NCI-H1436 (cell line): ENCODE data around the gene ALDH1A1.

ENCODE experiments used
- DNase-seq: peaks from one replicate; lab custom pipeline; 2025; lab: John Stamatoyannopoulos, UW

The ALDH1A1 gene

DNA sequence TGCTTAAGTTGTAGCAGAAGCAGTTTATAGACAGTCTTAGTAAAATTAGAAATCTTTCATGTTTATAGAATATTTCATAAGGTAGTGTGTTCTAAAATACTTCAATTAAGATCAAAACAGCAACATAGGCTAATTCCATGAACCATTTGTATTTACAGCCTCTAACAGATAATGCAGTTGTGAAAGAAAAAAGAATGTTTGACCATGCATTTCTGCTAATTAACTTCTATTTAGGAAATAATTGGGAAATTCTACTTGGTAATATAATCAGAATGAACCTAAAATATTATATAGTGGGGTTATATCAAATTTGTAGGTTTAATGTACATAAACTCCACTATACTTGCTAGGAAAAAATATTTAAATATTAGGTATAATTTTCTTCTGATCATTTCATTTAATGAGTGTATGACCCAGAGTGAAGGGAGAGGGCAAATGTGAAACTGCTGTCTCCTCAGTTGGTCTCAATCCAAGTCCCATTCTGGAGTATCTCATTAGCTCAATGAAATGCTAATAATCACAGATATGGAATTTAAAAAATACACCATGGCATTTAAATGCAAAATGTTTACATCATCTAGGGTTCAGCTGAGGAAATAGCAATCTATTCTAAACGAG, 34.9 kb downstream of the ALDH1A1 start:
- DNase-seq = no peak

DNA sequence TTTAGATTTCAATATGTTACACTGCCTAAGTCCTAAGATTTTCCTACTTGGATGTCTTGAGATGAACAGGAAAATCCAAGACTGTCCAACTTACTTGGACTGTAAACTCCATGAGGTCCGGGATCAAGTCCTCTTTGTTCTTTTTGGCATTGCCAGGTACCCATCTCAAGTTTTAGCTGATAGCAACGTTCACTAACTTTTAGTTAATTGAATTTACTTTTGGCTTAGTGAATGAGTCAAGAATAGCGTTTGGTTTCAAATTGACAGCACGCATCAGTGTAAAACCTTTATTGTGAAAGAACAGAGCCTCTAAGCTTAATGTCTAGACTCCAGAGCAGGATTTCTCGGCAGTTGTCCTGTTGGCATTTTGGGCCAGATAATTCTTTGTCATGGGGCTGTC, 37.2 kb downstream of the ALDH1A1 start:
- no peak for DNase-seq

DNA sequence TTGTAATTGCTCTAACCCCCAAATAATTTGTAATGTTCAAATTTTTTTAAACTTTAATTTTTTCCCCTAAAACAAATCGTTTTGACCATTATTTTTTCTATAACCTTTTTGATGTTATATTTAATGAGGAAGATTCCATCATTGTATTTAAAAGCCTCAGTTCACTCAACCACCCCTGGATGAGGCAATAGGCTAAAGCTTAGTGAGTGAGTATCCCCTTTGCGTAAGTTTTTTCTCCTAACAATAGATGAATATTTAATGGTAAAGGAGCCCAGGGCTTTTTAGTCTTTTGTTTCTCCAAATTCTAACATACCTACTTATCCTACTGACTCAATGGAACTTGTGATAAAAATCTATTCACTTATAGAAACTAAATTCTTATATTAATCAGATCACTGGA, 38.1 kb downstream of the ALDH1A1 start:
- no peak for DNase-seq

DNA sequence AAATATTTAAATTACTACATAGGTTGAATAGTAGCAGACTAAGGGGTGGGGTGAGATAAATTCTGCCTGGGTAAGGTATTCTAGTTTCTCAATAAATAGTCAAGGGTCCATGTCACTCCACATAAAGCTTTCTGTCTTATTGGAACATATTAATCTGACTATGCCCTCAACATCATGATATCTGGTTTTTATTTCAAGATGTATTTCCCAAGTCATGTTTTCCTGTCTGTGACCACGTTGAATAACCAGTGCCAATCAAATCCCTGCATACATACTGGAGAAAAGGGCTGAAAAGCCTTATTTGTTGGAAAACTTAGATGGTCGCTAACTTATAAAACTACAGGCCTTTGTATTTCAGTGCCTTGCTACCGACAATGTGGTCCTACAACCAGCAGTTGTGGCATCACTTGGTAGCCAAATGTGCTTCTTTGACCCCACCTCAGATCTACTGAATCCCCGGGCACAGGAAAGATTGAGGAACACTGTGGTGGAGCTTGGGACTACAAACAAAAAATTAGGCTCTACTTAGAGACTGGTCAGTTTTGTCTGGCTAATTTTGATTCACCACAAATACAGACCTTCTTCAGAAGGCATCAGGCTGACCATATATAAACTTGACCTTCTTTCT, 39.4 kb downstream of the ALDH1A1 start:
- DNase-seq = no peak

DNA sequence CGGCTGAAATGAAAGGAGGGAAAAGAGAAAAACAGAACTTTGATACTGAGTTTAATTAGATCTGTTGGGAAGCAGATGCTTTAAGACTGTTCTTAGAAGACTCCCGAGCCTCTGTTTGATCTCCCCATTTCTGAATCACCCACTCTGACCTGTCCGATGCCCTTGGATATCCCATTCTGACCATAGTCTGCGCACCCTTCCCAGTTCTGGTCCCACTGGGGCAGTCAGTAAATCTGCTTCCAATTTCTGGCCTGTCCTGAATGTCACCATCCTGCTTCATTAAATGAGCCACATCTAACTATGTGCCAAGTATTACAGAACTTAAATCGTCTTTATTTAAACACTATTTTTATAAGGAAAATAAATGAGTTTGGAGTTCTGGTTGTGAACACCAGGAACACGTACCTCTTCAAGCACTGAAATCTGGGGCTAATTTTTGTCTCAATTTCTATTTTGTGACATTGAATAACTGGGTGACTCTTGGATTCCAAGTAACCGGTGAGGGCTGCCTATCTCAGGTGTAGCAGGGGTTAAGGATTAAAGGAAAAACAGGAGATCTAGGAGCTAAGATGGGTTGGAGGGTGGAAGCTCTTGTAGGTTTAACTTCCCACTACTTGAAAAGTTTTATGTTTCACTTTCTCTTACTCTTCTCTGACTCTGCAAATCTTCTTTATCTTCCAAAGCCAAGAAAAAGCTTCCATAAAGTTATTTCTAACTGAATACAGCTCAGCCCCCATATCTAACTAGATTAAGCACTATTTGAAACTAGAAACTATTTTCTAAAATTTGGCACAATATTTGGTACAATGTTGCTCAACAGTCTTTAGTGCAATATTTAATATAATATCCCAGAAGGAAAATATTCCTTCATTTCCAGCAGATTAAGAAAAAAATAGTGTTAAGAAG, 40.1 kb downstream of the ALDH1A1 start:
- DNase-seq = no peak

DNA sequence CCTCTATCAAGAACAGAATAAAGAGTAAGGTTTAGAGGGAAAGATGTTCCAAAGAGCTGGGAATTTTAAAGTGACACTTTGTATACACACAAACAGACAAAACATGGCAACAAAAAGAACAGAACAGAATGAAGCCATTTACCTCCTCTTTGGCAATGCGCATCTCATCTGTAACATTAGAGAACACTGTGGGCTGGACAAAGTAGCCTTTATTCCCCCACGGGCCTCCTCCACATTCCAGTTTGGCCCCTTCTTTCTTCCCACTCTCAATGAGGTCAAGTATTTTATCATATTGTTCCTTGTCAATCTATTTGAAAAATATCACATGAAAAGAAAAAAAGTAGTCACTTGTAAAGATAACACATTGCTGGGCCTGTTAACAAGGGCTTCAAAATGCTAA, 41.0 kb downstream of the ALDH1A1 start:
- DNase-seq = no peak

DNA sequence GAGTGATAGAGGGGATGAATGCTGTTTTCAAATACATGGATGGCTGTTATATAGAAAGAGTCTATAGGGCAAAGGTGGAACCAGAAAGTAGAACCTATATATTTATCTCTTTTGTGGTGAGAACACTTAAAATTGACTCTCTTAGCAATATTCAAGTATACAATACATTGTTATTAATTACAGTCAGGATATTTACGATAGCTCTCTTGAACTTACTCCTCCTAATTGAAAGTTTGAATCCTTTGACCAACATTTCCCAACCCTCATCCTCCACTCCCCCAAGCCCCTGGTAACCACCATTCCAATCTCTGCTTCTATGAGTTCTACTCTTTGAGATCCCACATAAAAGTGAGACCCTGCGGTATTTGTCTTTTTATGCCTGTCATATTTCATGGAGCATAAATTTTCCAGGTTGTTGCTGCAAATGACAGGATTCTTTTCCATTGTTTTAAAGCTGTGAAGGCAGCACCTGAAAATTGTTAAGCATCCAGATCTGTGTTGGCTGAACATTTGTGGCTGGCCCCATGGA, 41.5 kb downstream of the ALDH1A1 start:
- DNase-seq = no peak

DNA sequence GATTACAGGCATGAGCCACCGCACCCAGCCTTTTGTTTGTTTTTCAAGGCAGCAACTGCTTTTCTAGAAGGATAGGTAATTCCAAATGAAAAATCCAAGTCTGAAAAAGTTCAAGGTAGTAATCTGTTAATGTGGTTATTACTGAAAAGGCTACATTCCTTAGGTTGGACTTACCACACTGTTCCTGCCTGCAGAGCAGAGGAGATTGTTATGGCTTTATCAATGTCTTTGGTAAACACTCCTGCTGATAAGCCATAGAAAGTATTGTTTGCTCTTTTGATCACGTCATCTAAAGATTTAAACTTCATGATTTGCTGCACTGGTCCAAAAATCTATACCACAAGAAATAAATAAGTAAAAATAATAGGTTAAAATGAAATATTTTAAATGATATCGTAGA, 43.4 kb downstream of the ALDH1A1 start:
- no peak for DNase-seq

DNA sequence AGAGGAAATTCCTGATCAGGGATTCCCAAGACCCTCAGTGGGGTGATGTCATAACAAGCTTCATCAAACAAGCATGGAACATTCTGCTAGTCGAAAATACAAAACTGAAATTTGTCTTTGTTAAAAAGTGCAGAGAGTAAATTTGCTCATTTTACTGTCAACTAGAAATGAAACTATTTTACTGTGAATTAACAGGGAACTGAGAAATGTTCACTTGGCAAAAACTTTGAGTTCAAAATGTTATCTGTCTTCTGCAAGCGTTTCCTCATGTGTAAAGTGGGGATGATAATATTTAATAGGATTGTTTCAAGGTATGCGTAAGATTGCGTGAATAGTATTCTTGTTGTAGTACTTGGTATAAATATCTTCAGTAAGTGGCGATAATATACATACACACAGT, 45.4 kb downstream of the ALDH1A1 start:
- DNase-seq = no peak

DNA sequence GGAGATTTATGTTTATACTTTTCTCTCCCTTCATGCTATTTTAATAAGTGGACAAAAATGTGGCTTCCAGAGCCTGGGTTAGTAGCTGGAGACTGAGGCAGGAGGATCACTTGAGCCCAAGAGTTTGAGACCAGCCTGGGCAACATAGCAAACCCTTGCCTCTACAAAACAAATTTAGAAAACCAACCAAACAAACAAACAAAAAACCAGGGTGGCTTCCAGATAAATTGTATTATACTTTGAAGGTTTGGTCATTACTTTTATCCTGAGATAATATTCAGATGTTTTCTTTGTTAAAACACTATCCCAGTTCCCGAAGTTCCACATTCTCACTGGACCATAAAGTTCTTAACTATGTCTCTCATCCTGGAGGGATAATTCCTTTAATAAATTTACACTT, 46.0 kb downstream of the ALDH1A1 start:
- no peak for DNase-seq

DNA sequence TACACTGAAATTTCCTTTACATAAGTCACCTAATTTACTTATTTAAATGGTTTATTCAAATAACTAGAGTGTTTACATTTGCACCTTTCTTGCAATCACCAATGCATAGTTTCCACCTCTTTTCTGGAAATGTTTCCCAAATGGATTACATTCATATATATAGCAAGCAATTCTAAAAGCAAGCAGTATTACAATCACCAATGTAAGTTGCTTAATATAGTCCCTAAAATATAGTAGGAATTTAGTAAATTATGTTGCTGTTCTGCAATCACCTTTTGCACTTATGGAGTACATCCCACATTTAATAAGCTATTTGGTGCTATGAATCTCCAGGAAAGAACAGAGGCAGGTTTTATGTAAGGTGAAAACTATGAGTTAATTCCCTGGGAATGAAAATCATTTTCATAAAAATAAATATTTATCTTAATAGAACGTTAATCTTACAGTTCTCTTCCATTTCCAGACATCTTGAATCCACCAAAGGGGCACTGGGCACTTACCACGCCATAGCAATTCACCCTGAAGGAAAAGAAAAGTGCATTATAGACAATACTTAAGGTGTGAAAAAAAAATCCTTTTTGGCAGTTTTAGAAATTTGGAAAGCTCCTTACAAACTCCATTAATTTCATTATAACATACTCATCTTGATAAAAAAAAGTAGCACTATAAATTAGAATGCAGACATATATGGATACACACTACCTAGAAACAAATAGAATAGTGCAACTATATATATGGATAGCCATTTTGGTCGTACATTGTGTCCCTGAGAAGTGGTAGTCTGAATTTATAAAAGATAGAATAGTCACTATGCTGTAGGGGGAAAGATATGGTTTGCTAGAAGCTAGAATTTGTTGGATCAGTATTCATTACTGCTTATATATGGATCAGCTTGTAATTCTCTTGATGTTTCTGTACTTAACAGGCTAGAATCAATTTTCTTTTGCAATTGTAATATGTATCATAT, 47.1 kb downstream of the ALDH1A1 start:
- DNase-seq = no peak

DNA sequence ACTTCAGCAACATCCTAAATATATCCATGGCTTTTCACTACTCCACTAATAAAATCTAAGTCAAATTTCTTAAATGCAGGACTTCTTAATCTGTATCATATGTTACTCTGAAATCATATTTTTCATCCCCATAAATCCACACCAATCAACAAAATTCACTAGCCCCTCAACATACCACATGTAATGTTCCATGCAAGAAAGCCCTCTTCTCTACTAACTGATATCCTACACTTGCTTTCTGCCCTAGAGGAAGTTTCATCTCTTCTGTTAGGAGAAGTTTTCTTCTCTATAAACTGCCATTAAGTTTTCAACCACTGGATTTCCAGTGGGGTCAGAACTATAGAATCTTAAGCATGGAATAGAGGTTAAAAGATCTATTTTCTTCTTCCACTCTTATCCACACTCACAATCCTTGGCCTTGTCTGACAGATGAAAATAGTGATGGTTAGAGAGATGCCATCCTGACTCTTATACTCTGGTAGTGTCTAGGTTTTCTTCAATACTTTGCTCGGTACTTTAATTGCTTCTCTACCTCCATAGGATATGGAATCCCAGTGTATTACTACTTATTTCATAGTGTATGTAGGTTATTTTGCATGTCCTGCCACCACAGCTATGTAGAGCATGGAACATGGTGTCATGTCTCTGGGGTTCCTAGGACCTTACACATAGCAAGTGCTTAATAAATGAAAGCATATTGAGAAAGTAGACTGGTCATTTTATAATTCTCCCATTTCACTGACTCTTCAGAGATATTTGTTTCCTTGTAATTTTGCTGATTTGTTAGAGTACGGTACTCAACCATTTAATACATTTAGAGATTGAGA, 48.4 kb downstream of the ALDH1A1 start:
- no peak for DNase-seq

DNA sequence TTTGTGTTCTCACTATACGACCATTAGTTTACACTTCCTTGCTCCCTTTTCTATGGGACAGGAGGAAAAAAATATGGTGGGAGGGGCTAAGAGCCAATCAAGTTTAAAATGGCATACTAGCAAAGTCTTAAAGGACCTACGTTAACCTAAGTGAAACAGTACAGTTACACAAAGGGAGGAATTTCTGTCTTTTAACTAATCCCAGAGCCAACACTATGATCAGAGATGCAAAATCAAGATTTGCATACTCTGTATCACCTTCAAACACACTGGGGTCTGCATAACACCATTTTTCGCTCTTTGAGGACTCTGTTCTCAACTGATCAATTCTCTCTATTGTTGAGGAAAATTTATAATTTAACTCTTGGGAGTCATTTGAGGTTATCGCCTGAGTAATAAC, 49.8 kb downstream of the ALDH1A1 start:
- no peak for DNase-seq

DNA sequence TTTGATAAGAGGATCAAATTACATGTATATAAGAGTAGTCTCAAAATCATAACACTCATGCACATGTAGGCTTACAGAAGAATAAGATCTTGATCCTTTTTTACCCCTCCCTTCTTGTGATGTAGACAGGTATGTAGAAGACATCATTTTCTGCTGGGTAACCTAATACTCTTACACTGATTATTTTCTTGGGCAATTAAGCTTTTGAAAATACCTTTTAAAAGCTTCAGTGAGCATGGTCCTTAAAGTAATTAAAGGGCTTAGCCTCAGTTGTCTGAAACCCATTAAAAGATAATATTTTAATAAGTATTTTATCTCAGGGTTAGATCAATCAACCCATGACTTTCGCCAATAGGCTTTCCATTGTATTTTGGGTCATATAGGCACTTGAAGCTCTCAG, 50.6 kb downstream of the ALDH1A1 start:
- no peak for DNase-seq

DNA sequence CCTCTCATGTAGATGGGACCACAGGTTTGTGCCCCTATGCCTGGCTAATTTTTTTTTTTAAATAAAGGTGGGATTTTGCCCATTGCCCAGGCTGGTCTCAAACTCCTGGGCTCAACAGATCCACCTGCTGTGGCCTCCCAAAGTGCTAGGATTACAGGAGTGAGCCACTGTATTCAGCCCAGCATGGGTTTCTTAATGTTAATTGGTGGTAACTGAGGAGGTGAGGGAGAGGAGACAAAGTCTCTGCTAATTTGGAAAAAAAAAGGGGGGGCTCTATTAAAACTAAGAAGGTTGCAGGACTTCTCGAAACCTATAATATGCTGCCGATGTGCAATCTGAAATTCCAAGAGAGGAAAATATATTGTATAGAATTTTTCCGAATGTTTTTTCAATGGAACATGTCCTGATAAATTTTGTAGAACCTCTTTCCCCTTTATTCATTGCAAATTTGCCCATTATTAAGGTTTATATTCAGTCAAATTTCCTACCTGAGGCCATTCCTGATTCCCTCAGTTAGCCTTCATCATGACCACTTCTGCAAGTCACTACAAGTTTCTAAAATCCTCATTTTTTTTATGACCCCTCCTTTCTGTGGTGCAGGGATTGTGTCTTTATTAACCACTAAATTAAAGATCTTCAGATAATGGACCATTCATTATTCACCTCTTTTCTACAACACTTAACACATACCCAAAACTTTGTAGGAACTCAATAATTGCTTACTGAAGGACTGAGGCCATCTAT, 52.9 kb downstream of the ALDH1A1 start:
- DNase-seq = no peak

DNA sequence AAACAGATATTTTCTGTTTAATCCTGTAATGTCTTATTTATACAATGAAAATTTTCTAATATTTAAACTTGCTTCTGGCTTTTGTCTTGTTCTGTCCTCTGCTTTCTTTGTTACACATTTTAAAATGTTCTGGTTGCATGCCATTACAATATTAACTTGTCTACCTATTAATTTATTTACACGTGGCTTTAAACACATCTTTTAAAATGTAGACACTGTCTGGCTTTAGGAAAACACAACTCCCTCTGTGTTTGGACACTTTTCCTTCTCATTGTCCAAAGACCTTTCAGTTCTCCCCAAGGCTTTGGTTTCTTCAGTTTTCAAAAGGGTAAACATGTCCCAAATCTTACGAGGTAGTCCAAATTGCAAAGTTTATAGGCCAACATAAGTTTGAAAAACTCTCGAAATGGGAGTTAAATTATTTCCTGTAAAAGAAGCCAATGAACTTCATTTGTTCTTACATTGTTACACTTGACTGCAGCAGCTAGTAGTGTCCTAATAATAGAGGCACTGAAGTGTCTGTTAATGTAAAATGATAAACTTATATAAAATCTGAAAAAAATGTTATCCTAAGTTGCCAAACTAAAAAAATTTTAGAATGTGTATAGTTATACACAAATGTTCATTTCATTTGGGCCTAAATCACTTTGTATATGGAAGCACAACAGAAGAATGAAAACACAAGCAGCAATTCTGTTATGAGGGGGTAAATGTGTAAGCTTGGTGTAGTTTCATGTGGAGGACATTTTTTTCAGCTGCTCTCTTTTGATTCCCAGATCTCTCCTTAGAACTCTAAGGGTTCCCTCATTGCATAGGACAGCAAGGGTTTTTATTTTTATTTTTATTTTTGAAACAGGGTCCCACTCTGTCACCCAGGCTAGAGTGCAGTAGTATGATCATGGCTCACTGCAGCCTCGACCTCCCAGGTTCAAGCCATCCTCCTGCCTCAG, 53.8 kb downstream of the ALDH1A1 start:
- no peak for DNase-seq

DNA sequence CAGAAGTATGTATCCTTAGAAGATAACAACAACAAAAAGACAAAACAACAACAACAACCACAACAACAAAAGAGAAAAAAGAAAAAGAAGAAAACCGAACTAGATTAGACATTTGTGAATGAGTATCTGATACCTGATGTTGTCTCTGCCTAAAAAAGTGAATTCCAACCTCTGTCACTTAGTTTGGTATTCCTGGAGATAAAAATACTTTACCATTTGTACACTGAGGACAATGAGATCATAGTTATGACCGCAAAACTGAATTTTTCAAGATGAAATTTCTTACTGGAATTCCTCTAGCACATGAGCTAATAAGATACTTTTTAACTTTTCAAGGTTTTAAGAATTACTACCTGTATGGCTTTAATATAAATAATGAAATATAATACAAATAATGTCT, 54.5 kb downstream of the ALDH1A1 start:
- no peak for DNase-seq

DNA sequence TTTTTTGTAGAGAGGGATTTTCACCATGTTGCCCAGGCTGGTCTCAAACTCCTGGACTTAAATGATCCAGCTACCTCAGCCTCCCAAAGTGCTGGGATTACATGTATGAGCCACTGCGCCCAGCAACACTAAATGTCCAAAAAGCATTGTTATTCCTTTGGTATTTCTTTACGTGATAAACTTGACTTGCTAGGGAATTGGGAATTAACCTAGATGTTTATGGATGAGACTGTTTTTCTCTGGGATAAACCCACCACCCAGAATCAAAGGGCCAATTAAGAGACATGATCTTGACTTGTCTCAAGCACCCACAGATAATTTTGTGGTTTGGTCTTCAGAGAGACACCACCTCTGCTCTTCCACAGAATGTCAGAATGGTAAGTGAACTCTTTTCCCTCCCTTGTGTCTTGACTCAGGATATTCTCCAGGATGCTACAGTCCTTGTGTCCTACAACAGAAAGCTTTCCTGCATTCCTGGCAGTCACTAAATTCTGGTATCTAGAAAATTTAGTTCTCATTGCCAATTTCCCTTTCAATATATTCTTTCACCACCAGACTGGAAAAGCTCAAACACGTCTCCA, 55.7 kb downstream of the ALDH1A1 start:
- no peak for DNase-seq

DNA sequence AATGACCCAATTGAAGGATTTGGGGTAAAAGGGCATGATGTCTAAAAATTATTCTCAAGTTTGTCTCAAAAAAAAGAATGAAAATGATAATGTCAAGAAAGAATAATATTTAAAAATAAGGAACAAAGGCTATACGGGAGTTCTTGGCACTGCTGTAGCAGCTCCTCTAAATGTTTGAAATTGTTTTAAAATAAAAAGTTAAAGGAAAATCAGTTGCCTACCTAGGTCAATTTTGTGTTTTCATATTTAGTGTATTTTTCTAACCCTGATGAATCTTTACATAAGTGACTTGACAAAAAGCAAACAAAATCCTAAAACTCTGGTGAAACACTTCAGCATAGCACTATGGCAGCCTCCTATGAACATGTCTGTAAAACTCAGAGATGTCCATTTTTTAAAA, 56.4 kb downstream of the ALDH1A1 start:
- no peak for DNase-seq
